Adrenal gland (tissue), 12 donors: ENCODE data around the gene FAAP100. TPM values are rescaled to one million over a fixed set of nuclear protein-coding genes. Genes with fewer than 3 reads are reported as not detected.
A peak's percentile ranks its signal among the peaks of the same experiment; 100 is the strongest.

Experiments
- DNase-seq, 7 donors: peaks; one replicate each; pipeline ENCODE4 v3.0.0-alpha.2; 2019 to 2020
- H3K27ac ChIP-seq, 5 donors: fragments of 200-600 bp; sonication (generic) in 4 of 5; 1 replicate in 3 of 5; 2 replicates in 2 of 5; pipeline versions ENCODE4 v1.5.1 to v1.8.0; 2016 to 2020; ENCODE audit warnings: mild to moderate bottlenecking in 1 of 5
- H3K27me3 ChIP-seq: fragments of 200-600 bp; 2 replicates; pipeline ENCODE4 v1.8.0; 2021
- H3K36me3 ChIP-seq, 2 donors: fragments of 200-600 bp; replicated peaks in 1 of 2; 1 replicate in 1 of 2; 2 replicates in 1 of 2; pipeline versions ENCODE4 v1.5.1 to v1.8.0; 2018 to 2022
- H3K4me1 ChIP-seq, 2 donors: fragments of 200-600 bp; replicated peaks in 1 of 2; 1 replicate in 1 of 2; 2 replicates in 1 of 2; pipeline versions ENCODE4 v1.5.1 to v1.8.0; 2018 to 2021
- H3K4me3 ChIP-seq, 4 donors: fragments of 200-600 bp; sonication (generic) in 3 of 4; one replicate each; pipeline ENCODE4 v1.5.1; 2016 to 2018
- H3K9me3 ChIP-seq, 3 donors: fragments of 200-600 bp; sonication (generic) in 1 of 3; replicated peaks in 1 of 3; 1 replicate in 2 of 3; 2 replicates in 1 of 3; pipeline versions ENCODE4 v1.5.1 to v1.8.0; 2016 to 2021
- CTCF ChIP-seq, 6 experiments: fragments of 450-650 bp in 4 of 6; fragments of 200-600 bp in 2 of 6; sonication (generic) in 1 of 6; IDR thresholded peaks; 1 replicate in 5 of 6; 2 replicates in 1 of 6; pipeline versions ENCODE4 v1.5.1 to v1.8.0; 2016 to 2021; ENCODE audit warnings: antibody characterized with exemption in 6 of 6, mild to moderate bottlenecking in 2 of 6, moderate library complexity in 1 of 6
- POLR2A ChIP-seq, 2 donors: fragments of 450-650 bp; IDR thresholded peaks; one replicate each; pipeline ENCODE4 v1.6.1; 2017; ENCODE audit warnings: antibody characterized with exemption in 2 of 2, mild to moderate bottlenecking in 2 of 2, moderate library complexity in 1 of 2
- WGBS, 4 donors: extraction: QIAGEN DNeasy Blood & Tissue Kit in 2 of 4; methylation state at CpG; one replicate each; pipeline versions ENCODE4 v1.1.5 to v1.1.7; 2013 to 2017; 5-methylcytosine and 5-hydroxymethylcytosine counted together
- intact Hi-C, 2 donors: fragments of 100-400 bp; cut with DNase I; formaldehyde crosslinking; loops; one replicate each; pipeline versions ENCODE4 v1.14.1 to v1.15.0; 2022 to 2023
- polyA plus RNA-seq, 3 donors: library from polyadenylated mRNA; stranded (reverse); fragments of 200-250 nt in 2 of 3; fragments of 350-450 nt in 1 of 3; fragmentation: Illumina TruSeq in 1 of 3; extraction: RNeasy Lipid Tissue Mini Kit (QIAGEN cat#74804) in 1 of 3; gene quantifications; one replicate each; pipeline ENCODE4 v1.2.3, GENCODE V29; 2013 to 2014
- total RNA-seq, 9 donors: library from RNA; depleted of rRNA in 4 of 9; stranded (reverse); fragments of >200 nt in 4 of 9; fragments of 120-200 nt in 1 of 9; fragmentation: NEBNext Ultra II Directional in 1 of 9; extraction: Animal tissue kit (Norgen Biotek cat#: 25700) in 1 of 9; gene quantifications; one replicate each; pipeline versions ENCODE4 v1.1.0 to v1.2.4, GENCODE V29; 2013 to 2023
- donor health status: healthy with polysubstance abuse.
- donor health status: Bipolar disorder and iron deficiency.
- donor health status: DM: yes; HTN: yes; CAD: no.
- donor health status: DM: no; HTN: no; CAD: no.
- donor health status: DM: no; HTN: no; CAD: no.
- donor health status: DM: yes; HTN: yes; CAD: no.

Gene FAAP100
- total and polyA plus RNA-seq, 12 donors = 2.5 to 89.0 (median 31.7) TPM

DNA sequence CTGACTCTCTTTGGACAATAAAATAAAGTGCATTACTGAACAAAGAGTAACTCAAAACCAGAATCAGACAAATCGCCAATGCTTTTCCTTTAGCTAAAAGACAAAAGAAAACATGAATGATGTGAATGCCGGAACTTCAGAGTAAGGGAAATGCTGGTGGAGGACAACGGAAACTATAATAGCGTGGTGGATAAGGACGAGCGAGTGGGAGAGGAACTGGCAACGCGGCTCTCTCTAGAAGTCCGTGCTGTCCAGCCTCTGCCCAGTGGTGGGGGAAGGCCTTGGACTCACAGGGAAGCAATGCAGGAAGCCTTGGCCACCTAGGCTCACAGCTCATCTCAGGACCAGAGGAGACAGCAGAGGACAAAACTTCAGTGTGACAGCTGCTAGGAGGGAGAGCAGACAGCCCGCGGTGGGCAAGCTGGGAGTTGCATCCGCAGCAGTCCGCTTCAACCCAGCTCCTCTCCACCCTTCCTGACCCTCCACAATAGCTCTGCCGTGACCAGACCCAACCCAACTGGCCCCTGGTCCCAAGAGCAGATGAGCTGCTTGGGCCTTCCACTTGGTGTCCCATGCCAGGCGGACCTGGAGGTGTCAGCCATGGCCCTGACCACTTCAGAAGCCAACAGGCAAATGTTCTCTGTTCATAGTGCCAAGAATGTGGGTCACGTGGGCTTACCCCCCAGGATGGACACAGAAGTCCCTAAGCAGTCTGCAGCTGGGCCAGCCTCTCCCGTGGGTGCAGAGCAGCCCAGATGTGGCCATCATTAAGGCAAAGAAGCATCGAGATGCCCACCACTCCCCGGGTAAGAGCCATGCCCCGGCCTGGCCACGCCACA is 5.3 kb upstream of the FAAP100 start:
- peak overlapping the region in 1 of 5 donors; percentile 55 for H3K27ac ChIP-seq
- intact Hi-C loops = no loop called here

DNA sequence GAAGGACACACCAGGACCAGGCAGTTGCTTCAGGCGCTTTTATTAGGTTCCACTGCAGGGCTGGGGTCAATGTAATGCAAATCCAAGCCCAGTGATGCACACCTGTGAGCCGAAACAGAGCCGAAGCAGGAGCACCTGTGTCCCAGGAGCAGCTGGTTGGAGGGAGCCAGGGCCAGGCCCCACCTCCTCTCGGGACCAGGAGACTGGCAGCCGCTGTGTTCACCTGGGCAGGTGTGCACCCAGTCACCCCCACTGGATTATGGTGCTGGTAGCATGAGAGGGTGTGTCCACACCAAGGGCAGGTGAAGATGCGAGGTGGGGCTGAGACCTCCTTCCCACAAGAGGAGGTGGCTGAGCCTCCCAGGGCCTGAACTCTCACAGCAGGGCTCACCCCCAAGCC is 4.7 kb upstream of the FAAP100 start:
- whole genome bisulfite sequencing, 4 donors = 84 to 95% (median 92%) methylated on average over 5 to 6 of the region's 6 CpGs
- Histone ChIP-seq H3K4me1 (peaks cover 22 to 27% of the 10 kb centered on the region in 2 donors), H3K36me3 (peaks cover 0 to 49% of the 10 kb centered on the region in 2 donors), H3K27ac (peak overlapping the region in 3 of 5 donors; percentile 24 to 78 (median 55)), H3K27me3 (no peaks in the 10 kb centered on the region), H3K9me3 (no peaks in the 10 kb centered on the region), H3K4me3 (no peak overlapping the region)
- DNase-seq = no peak
- TF ChIP-seq CTCF (IDR thresholded peaks at IDR 0.05) (no peak), POLR2A (IDR thresholded peaks at IDR 0.05) (no peak)
- intact Hi-C loops = no loop called here

More for the DNA sequence above, 5.3 kb upstream of the FAAP100 start:
- Histone ChIP-seq H3K4me1 (peaks cover 22 to 27% of the 10 kb centered on the region in 2 donors), H3K4me3 (no peak overlapping the region), H3K27me3 (no peaks in the 10 kb centered on the region), H3K9me3 (no peaks in the 10 kb centered on the region), H3K36me3 (peaks cover 0 to 56% of the 10 kb centered on the region in 2 donors)
- no peak for DNase-seq
- TF ChIP-seq POLR2A (IDR thresholded peaks at IDR 0.05) (no peak), CTCF (IDR thresholded peaks at IDR 0.05) (no peak)
- 82 to 92% (median 89%) methylated on average over 9 to 21 of the region's 21 CpGs for WGBS, 4 donors

DNA sequence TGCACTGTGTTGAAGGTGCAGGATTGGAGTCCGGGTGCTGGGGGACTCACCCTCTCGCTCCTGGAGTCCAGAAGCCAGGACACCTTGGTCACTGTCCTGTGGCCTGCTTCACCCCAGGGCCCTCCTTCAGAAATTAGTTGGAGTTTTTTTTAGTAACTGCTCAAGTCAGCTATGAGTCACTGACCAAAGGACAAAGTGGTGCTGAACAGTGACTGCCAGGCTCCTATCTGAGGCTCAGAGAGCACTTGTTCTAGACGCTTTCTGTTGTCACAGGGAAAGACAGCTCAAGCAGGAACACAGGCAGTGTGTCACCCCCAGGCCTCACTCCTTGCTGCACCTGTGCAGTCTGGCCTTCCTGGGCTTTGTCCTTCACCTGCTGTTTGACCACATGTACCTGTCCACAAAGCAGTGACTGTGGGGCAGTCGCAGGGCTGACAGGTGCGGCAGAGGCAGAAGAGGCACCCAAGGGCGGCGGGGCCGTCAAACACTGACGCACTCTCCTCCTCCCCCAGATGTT is 4.1 kb upstream of the FAAP100 start:
- peak overlapping the region in 4 of 5 donors; percentile 24 to 78 (median 53) for H3K27ac ChIP-seq
- intact Hi-C loops = no loop called here
- 53 to 70% (median 62%) methylated on average over 7 to 9 of the region's 9 CpGs for WGBS, 4 donors

GRCh38 chr17:81553616-81554181 is 1.5 kb upstream of the FAAP100 start:
- 15 to 24% (median 16%) methylated on average over 15 to 24 of the region's 24 CpGs for WGBS, 4 donors
- peaks cover 0 to 21% of the 10 kb centered on the region in 2 donors for H3K36me3 ChIP-seq
- peak overlapping the region in 4 of 5 donors; percentile 64 to 94 (median 76) for H3K27ac ChIP-seq
- no peaks in the 10 kb centered on the region for H3K9me3 ChIP-seq
- intact Hi-C loops = no loop called here
- peak in 6 of 7 donors; percentile 69 to 84 (median 74) for DNase-seq
- no peaks in the 10 kb centered on the region for H3K27me3 ChIP-seq
- TF ChIP-seq POLR2A (IDR thresholded peaks at IDR 0.05) (no peak), CTCF (IDR thresholded peaks at IDR 0.05) (no peak)
- peak overlapping the region in 1 of 4 donors; percentile 97 for H3K4me3 ChIP-seq
- H3K4me1 ChIP-seq = peaks cover 29 to 39% of the 10 kb centered on the region in 2 donors

More for the DNA sequence above, 4.1 kb upstream of the FAAP100 start:
- H3K36me3 ChIP-seq = peaks cover 0 to 45% of the 10 kb centered on the region in 2 donors
- no peak for TF ChIP-seq POLR2A (IDR thresholded peaks at IDR 0.05)
- DNase-seq = peak in 6 of 7 donors; percentile 58 to 74 (median 68)
- no peaks in the 10 kb centered on the region for H3K27me3 ChIP-seq
- H3K4me3 ChIP-seq = no peak overlapping the region
- peaks cover 26 to 31% of the 10 kb centered on the region in 2 donors for H3K4me1 ChIP-seq
- H3K9me3 ChIP-seq = no peaks in the 10 kb centered on the region
